Spleen (tissue), 11 donors: Measurements from ENCODE around the gene SHMT2. TPM values are rescaled to one million over a fixed set of nuclear protein-coding genes. Genes with fewer than 3 reads are reported as not detected.

Source experiments
- DNase-seq: peaks from one replicate; pipeline ENCODE4 v3.0.0-alpha.2; 2020
- H3K27ac ChIP-seq, 8 donors: fragments of 200-600 bp; sonication (generic) in 7 of 8; 1 replicate in 4 of 8; 2 replicates in 4 of 8; pipeline versions ENCODE4 v1.5.0 to v1.8.0; 2016 to 2021; ENCODE audit warnings: inconsistent platforms in 4 of 8, mild to moderate bottlenecking in 4 of 8, moderate library complexity in 1 of 8
- H3K27me3 ChIP-seq, 7 donors: fragments of 200-600 bp; sonication (generic) in 6 of 7; replicated peaks in 1 of 7; 1 replicate in 4 of 7; 2 replicates in 3 of 7; pipeline versions ENCODE4 v1.5.0 to v1.8.0; 2016 to 2021; ENCODE audit warnings: inconsistent platforms in 3 of 7, mild to moderate bottlenecking in 1 of 7
- H3K36me3 ChIP-seq, 6 donors: fragments of 200-600 bp; sonication (generic) in 5 of 6; 1 replicate in 4 of 6; 2 replicates in 2 of 6; pipeline versions ENCODE4 v1.5.0 to v1.8.0; 2016 to 2021; ENCODE audit warnings: inconsistent platforms in 2 of 6
- H3K4me1 ChIP-seq, 6 donors: fragments of 200-600 bp; sonication (generic) in 5 of 6; 1 replicate in 3 of 6; 2 replicates in 3 of 6; pipeline versions ENCODE4 v1.5.0 to v1.8.0; 2016 to 2021; ENCODE audit warnings: inconsistent platforms in 3 of 6
- H3K4me3 ChIP-seq, 8 donors: fragments of 200-600 bp; sonication (generic) in 7 of 8; 1 replicate in 4 of 8; 2 replicates in 4 of 8; pipeline versions ENCODE4 v1.5.0 to v1.8.0; 2016 to 2021; ENCODE audit warnings: inconsistent platforms in 4 of 8, mild to moderate bottlenecking in 4 of 8, moderate library complexity in 2 of 8
- H3K9me3 ChIP-seq, 8 donors: fragments of 200-600 bp; sonication (generic) in 7 of 8; 1 replicate in 4 of 8; 2 replicates in 4 of 8; pipeline versions ENCODE4 v1.5.0 to v1.8.0; 2016 to 2021; ENCODE audit warnings: inconsistent platforms in 4 of 8
- CTCF ChIP-seq, 11 experiments: fragments of 200-600 bp in 7 of 11; fragments of 450-650 bp in 4 of 11; sonication (generic) in 4 of 11; IDR thresholded peaks in 8 of 11; conservative IDR thresholded peaks in 3 of 11; 1 replicate in 7 of 11; 2 replicates in 4 of 11; pipeline versions ENCODE4 v1.4.0 to v1.8.0; 2016 to 2021; ENCODE audit warnings: antibody characterized with exemption in 11 of 11, inconsistent platforms in 4 of 11, mild to moderate bottlenecking in 1 of 11
- POLR2A ChIP-seq, 3 donors: fragments of 450-650 bp; IDR thresholded peaks; one replicate each; pipeline ENCODE4 v1.5.1; 2017; ENCODE audit warnings: antibody characterized with exemption in 3 of 3, mild to moderate bottlenecking in 1 of 3
- POLR2AphosphoS5 ChIP-seq, 3 donors: sonication (generic); formaldehyde crosslinking; IDR thresholded peaks; one replicate each; pipeline ENCODE4 v1.5.1; 2017; ENCODE audit warnings: antibody characterized with exemption in 3 of 3
- WGBS, 5 donors: extraction: QIAGEN DNeasy Blood & Tissue Kit in 3 of 5; methylation state at CpG; one replicate each; pipeline versions ENCODE4 v1.1.5 to v1.1.7; 2013 to 2018; 5-methylcytosine and 5-hydroxymethylcytosine counted together
- intact Hi-C: fragments of 100-400 bp; cut with DNase I; formaldehyde crosslinking; loops from one replicate; pipeline ENCODE4 v1.15.0; 2023; ENCODE audit warnings: low total_unique reads
- polyA plus RNA-seq, 3 donors: library from polyadenylated mRNA; stranded (reverse); fragments of 200-250 nt; gene quantifications; one replicate each; pipeline ENCODE4 v1.2.1, GENCODE V29; 2013
- total RNA-seq, 7 donors: library from RNA; depleted of rRNA in 3 of 7; stranded (reverse); fragments of >200 nt in 3 of 7; fragmentation: NEBNext Ultra II Directional in 4 of 7; extraction: Animal tissue kit (Norgen Biotek cat#: 25700) in 4 of 7; gene quantifications; one replicate each; pipeline versions ENCODE4 v1.1.0 to v1.2.1, GENCODE V29; 2016 to 2021
- donor health status: healthy with polysubstance abuse.
- donor health status: DM: no; HTN: no; CAD: no; lungs with moderate emphysema.
- donor health status: DM: no; HTN: no; CAD: no.
- donor health status: Bipolar disorder and iron deficiency.
- donor health status: healthy.
- donor health status: DM: no; HTN: no; CAD: no.
- donor health status: DM: yes; HTN: yes; CAD: no.

The SHMT2 gene
- total and polyA plus RNA-seq, 10 donors, result 47.3 to 86.6 (median 62.9) TPM

GRCh38 chr12:57235017-57235727 is 5.7 kb downstream of the SHMT2 start:
- Histone ChIP-seq H3K27me3 (peaks cover 0 to 52% (median 41%) of the 10 kb centered on the region in 7 donors), H3K36me3 (peaks cover 0 to 48% (median 32%) of the 10 kb centered on the region in 6 donors), H3K4me3 (peak overlapping the region in 4 of 8 donors; percentile 31 to 61 (median 37)), H3K9me3 (no peaks in the 10 kb centered on the region), H3K4me1 (peaks cover 48 to 100% (median 87%) of the 10 kb centered on the region in 6 donors), H3K27ac (peak overlapping the region; percentile 48 to 88 (median 78))
- intact Hi-C loops, result no loop called here
- DNase-seq, result peak; percentile 86
- no peak for TF ChIP-seq POLR2A (IDR thresholded peaks at IDR 0.05)
- no peak for TF ChIP-seq CTCF (IDR thresholded peaks at IDR 0.05 in 8 of 11, conservative IDR thresholded peaks at IDR 0.05 in 3 of 11)
- peak; percentile 76 to 88 (median 82) for TF ChIP-seq POLR2AphosphoS5 (IDR thresholded peaks at IDR 0.05)
- WGBS, 5 donors, result 62 to 79% (median 72%) methylated on average over 20 to 26 of the region's 26 CpGs

DNA sequence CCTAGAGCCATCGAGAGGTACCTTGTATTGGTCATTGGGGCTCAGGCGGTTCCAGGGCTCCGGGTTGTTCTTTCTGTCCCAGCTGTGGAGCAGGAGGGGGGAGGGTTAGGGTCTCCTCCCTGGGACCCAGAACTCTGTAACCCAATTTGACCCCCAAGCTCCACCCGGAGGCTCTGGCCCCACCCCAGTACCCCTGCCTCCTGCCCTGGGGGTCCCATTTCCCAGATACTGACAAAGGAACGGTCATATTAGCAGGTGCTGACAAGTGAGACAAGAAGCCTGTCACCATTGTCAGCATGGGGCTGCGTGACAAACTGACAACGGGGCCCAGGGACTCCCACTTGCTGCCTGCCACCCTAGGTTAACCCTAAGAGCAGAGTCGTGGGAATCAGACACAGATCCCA is 6.2 kb downstream of the SHMT2 start:
- DNase-seq, result peak; percentile 63
- TF ChIP-seq POLR2A (IDR thresholded peaks at IDR 0.05) (no peak), CTCF (IDR thresholded peaks at IDR 0.05 in 8 of 11, conservative IDR thresholded peaks at IDR 0.05 in 3 of 11) (no peak), POLR2AphosphoS5 (IDR thresholded peaks at IDR 0.05) (no peak)
- H3K9me3 ChIP-seq, result no peaks in the 10 kb centered on the region
- WGBS, 5 donors, result 53 to 76% (median 56%) methylated on average over 7 to 8 of the region's 8 CpGs
- intact Hi-C loops, result no loop called here
- H3K27ac ChIP-seq, result peak overlapping the region in 7 of 8 donors; percentile 67 to 88 (median 78)
- H3K4me3 ChIP-seq, result peak overlapping the region in 6 of 8 donors; percentile 31 to 61 (median 34)
- peaks cover 46 to 100% (median 87%) of the 10 kb centered on the region in 6 donors for H3K4me1 ChIP-seq
- peaks cover 0 to 48% (median 32%) of the 10 kb centered on the region in 6 donors for H3K36me3 ChIP-seq
- peaks cover 0 to 57% (median 46%) of the 10 kb centered on the region in 7 donors for H3K27me3 ChIP-seq

DNA sequence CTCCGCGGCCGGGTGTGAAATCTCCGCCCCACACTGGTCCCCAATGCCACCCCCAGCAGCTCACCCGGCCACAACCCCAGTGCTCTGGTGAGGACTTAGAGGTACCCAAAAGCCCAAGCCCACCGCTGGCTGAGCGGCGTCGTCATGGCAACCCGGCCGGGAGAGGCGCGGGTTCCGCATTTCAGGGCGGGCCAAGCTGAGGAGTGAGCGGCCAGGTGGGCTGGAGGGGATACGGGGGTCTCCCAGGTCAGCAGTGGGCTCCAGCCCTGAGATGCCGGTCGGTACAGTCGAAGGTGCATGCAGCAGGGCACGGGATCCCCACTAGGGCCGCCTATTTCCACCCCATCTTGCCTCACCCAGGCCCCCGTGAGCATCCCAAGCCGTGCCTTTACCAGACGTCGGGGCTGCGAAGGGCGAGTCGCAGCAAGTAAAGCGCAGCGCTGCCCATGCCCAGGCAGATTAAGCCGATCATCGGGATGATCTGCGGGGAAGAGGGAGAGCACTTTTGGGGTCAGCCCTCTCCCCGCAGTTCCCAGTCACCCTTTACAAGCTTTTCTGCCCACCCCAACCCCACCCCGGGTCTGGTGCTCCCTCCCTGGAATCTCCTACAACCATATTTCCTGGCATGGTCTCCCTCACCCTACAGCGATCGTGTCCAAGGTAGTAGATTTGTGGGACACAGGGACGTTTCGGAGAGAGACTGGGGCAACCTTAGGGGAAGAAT is 6.9 kb downstream of the SHMT2 start:
- H3K36me3 ChIP-seq, result peaks cover 0 to 44% (median 30%) of the 10 kb centered on the region in 6 donors
- H3K27ac ChIP-seq, result peak overlapping the region in 7 of 8 donors; percentile 27 to 88 (median 78)
- peak overlapping the region in 7 of 8 donors; percentile 28 to 61 (median 33) for H3K4me3 ChIP-seq
- TF ChIP-seq POLR2A (IDR thresholded peaks at IDR 0.05) (no peak), CTCF (IDR thresholded peaks at IDR 0.05 in 8 of 11, conservative IDR thresholded peaks at IDR 0.05 in 3 of 11) (no peak), POLR2AphosphoS5 (IDR thresholded peaks at IDR 0.05) (peak in 1 of 3 donors; percentile 67)
- peaks cover 0 to 64% (median 53%) of the 10 kb centered on the region in 7 donors for H3K27me3 ChIP-seq
- H3K4me1 ChIP-seq, result peaks cover 46 to 100% (median 87%) of the 10 kb centered on the region in 6 donors
- intact Hi-C loops, result no loop called here
- DNase-seq, result peak; percentile 84
- 8 to 22% (median 14%) methylated on average over 18 to 40 of the region's 40 CpGs for WGBS, 5 donors
- H3K9me3 ChIP-seq, result no peaks in the 10 kb centered on the region
